Lung (tissue), 12 donors: Measurements from ENCODE around the gene NRP2. TPM values are rescaled to one million over a fixed set of nuclear protein-coding genes. Genes with fewer than 3 reads are reported as not detected.

Experiments used
- ATAC-seq: fragments of 200-7000 bp; cut with Tn5 transposase; one replicate; pipeline ENCODE4 v1.9.1; 2020; ENCODE audit warnings: moderate number of reproducible peaks; ENCODE audit not compliant: insufficient read depth, low FRiP score
- DNase-seq, 3 donors: peaks; one replicate each; pipeline ENCODE4 v3.0.0-alpha.2; 2013 to 2017
- H3K27ac ChIP-seq, 2 donors: one replicate each; pipeline ENCODE4 v1.5.1; 2013; ENCODE audit warnings: mild to moderate bottlenecking in 2 of 2, moderate library complexity in 2 of 2, control low read depth in 1 of 2, inconsistent platforms in 1 of 2, low read depth in 1 of 2, low read length in 1 of 2
- H3K27me3 ChIP-seq, 3 donors: one replicate each; pipeline ENCODE4 v1.5.1; 2013; ENCODE audit warnings: low read length in 2 of 3; ENCODE audit not compliant: control insufficient read depth in 3 of 3, insufficient read depth in 3 of 3
- H3K36me3 ChIP-seq, 4 donors: one replicate each; pipeline ENCODE4 v1.5.1; 2013; ENCODE audit warnings: low read length in 4 of 4, mild to moderate bottlenecking in 1 of 4, moderate library complexity in 1 of 4; ENCODE audit not compliant: control insufficient read depth in 4 of 4, insufficient read depth in 4 of 4
- H3K4me1 ChIP-seq, 5 donors: one replicate each; pipeline ENCODE4 v1.5.1; 2013; ENCODE audit warnings: low read length in 5 of 5, mild to moderate bottlenecking in 2 of 5, moderate library complexity in 1 of 5; ENCODE audit not compliant: control insufficient read depth in 5 of 5, insufficient read depth in 5 of 5
- H3K4me3 ChIP-seq: one replicate; pipeline ENCODE4 v1.5.1; 2013; ENCODE audit warnings: mild to moderate bottlenecking, control low read depth, moderate library complexity
- H3K9ac ChIP-seq, 2 donors: one replicate each; pipeline ENCODE4 v1.5.1; 2013; ENCODE audit warnings: low read length in 2 of 2, control low read depth in 1 of 2; ENCODE audit not compliant: insufficient read depth in 1 of 2
- H3K9me3 ChIP-seq, 4 donors: one replicate each; pipeline ENCODE4 v1.5.1; 2013; ENCODE audit warnings: low read length in 3 of 4, mild to moderate bottlenecking in 1 of 4, moderate library complexity in 1 of 4; ENCODE audit not compliant: control insufficient read depth in 4 of 4, insufficient read depth in 3 of 4
- WGBS, 2 donors: extraction: QIAGEN DNeasy Blood & Tissue Kit; methylation state at CpG; one replicate each; pipeline ENCODE4 v1.1.7; 2013; 5-methylcytosine and 5-hydroxymethylcytosine counted together
- polyA plus RNA-seq, 2 donors: library from polyadenylated mRNA; stranded (reverse); fragments of 200-250 nt; gene quantifications; one replicate each; pipeline ENCODE4 v1.2.1, GENCODE V29; 2013
- total RNA-seq, 2 donors: library from RNA; depleted of rRNA in 1 of 2; stranded (reverse); fragments of >200 nt in 1 of 2; gene quantifications; one replicate each; pipeline ENCODE4 v1.2.1, GENCODE V29; 2014 to 2021
- TF ChIP-seq, protein P1 (sequence below): IDR thresholded peaks from 2 replicates; pipeline ENCODE4 v1.5.1; 2012; ENCODE audit warnings: mild to moderate bottlenecking; ENCODE audit errors: control extremely low read depth, extremely low read depth
- donor health status: control.
- donor health status: control.
- donor health status: Bipolar disorder and iron deficiency.
- donor health status: healthy.
- donor health status: DM: yes; HTN: yes; CAD: no.

NRP2 gene
- total and polyA plus RNA-seq, 4 donors = 20.4 to 125 (median 63.2) TPM

DNA sequence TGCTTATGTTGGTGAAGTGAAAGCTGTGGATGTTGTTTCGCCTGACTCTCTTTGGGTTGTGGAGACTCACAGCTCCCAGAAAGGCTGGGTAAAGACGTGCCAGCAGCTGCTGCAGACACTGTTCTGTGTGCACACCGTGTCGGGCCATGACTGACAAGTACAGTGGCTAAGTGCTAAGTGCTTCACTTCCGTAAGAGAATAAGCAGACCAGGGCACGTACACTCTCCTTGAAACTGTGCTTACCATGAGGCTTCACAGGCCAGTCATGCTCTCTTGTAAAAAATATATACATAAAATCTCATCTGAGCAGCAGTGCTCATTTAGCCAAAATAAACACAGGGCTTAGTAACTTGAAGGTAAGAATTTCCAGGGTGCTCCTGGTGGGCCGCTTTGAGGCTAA, 86.0 kb downstream of the NRP2 start:
- Histone ChIP-seq H3K36me3 (peaks cover 0 to 17% (median 14%) of the 10 kb centered on the region in 4 donors), H3K4me3 (no peak overlapping the region), H3K27me3 (no peaks in the 10 kb centered on the region), H3K9me3 (no peaks in the 10 kb centered on the region), H3K4me1 (peaks cover 0 to 76% (median 41%) of the 10 kb centered on the region in 5 donors), H3K9ac (no peak overlapping the region), H3K27ac (peak overlapping the region in 1 of 2 donors; percentile 57)
- ATAC-seq = peak; percentile 10
- WGBS, 2 donors = 77 to 87% methylated on average over 7 of the region's 7 CpGs
- DNase-seq = no peak
- TF ChIP-seq, protein P1, sequence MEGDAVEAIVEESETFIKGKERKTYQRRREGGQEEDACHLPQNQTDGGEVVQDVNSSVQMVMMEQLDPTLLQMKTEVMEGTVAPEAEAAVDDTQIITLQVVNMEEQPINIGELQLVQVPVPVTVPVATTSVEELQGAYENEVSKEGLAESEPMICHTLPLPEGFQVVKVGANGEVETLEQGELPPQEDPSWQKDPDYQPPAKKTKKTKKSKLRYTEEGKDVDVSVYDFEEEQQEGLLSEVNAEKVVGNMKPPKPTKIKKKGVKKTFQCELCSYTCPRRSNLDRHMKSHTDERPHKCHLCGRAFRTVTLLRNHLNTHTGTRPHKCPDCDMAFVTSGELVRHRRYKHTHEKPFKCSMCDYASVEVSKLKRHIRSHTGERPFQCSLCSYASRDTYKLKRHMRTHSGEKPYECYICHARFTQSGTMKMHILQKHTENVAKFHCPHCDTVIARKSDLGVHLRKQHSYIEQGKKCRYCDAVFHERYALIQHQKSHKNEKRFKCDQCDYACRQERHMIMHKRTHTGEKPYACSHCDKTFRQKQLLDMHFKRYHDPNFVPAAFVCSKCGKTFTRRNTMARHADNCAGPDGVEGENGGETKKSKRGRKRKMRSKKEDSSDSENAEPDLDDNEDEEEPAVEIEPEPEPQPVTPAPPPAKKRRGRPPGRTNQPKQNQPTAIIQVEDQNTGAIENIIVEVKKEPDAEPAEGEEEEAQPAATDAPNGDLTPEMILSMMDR = no peak

DNA sequence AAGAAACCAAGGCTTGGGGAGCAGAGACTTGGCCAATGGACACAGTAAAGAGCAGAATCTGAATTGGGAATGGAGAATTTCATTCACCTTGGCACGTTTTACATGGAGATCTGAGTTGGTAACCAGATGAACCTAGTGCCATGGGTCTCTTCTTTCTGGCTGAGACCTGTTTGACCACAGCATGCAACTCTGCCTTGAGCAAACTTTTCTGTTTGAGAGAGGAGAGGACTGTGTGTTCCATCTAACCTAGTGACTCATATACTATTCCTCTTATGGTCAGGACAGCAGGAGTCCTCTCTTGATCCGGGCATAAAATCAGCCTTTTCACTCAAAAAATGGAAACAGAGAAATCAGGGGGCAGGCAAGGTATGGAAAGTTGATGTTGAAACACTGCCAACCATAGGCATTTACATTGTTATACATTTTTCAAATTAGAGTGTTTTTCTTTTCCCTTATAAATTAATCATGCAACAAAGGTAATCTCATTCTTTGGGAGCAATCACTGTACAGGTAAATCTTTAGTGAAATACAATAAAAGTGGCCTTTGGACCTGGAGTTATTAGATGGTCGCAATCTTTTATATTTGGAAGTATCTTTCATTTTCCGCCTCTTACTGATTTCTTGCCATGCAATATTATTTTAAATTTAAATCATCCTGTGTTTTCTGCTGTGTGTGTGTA, 86.7 kb downstream of the NRP2 start:
- no peak overlapping the region for H3K4me3 ChIP-seq
- no peaks in the 10 kb centered on the region for H3K9me3 ChIP-seq
- TF ChIP-seq, protein P1 = no peak
- peaks cover 0 to 70% (median 37%) of the 10 kb centered on the region in 5 donors for H3K4me1 ChIP-seq
- 69 to 72% methylated on average over 4 of the region's 4 CpGs for WGBS, 2 donors
- H3K27me3 ChIP-seq = no peaks in the 10 kb centered on the region
- H3K36me3 ChIP-seq = peaks cover 0 to 14% (median 12%) of the 10 kb centered on the region in 4 donors
- no peak overlapping the region for H3K9ac ChIP-seq
- DNase-seq (no peak), ATAC-seq (no peak)
- peak overlapping the region in 1 of 2 donors; percentile 57 for H3K27ac ChIP-seq

DNA sequence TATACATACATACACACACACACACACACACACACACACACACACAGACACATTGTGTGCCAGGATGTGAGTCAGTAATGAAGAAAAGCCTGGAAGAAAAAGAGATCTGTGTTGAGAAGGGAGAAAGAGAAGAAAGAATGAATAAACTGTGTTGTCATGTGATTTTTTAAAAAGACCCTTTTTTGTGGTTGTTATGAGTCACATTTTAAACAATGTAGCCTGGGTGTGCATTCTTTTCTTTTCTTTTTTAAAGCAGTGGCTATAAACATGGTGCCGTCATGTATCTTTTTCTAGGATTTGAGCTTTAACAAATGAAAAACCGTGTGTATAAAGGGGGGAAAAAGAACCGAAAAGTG, 87.2 kb downstream of the NRP2 start:
- TF ChIP-seq, protein P1 = no peak
- Histone ChIP-seq H3K9ac (no peak overlapping the region), H3K9me3 (no peaks in the 10 kb centered on the region), H3K4me3 (no peak overlapping the region), H3K36me3 (peaks cover 0 to 14% (median 9%) of the 10 kb centered on the region in 4 donors), H3K27me3 (no peaks in the 10 kb centered on the region), H3K4me1 (peaks cover 0 to 68% (median 37%) of the 10 kb centered on the region in 5 donors), H3K27ac (no peak overlapping the region)
- 30 to 34% methylated on average over 3 of the region's 3 CpGs for WGBS, 2 donors
- DNase-seq = no peak
- no peak for ATAC-seq
